ENCODE results near the gene NT5C2. TPM values are rescaled to one million over a fixed set of nuclear protein-coding genes. Genes with fewer than 3 reads are reported as not detected.

Gene NT5C2
- polyA plus RNA-seq, 1 donor (not counting 4 experiments of a cell fraction or from before 2014, with no cell fraction given), result 88.6 TPM

- no peak overlapping the region for H3K4me2 ChIP-seq (ENCODE audit: control insufficient read depth, extremely low read depth, insufficient read depth, low read depth, low read length)
- H3K27me3 ChIP-seq (ENCODE audit: control insufficient read depth, extremely low read depth, insufficient read depth, low read length), result no peaks in the 10 kb centered on the region
- no peak overlapping the region for H2AFZ ChIP-seq (ENCODE audit: control insufficient read depth, low read length)
- H3K9me1 ChIP-seq (ENCODE audit: control insufficient read depth, extremely low read depth, insufficient read depth, low read length), result no peaks in the 10 kb centered on the region
- no peak overlapping the region for H3K27ac ChIP-seq (ENCODE audit: control insufficient read depth, insufficient read depth, low read length)
- no peaks in the 10 kb centered on the region for H4K20me1 ChIP-seq (ENCODE audit: control insufficient read depth, extremely low read depth, insufficient read depth, low read length)
- DNase-seq (ENCODE audit: low read depth, low spot score), result no peak
- peaks cover 0 to 1% of the 10 kb centered on the region in 2 experiments for H3K36me3 ChIP-seq (ENCODE audit: control insufficient read depth in 2 of 2, extremely low read depth in 1 of 2, insufficient read depth in 2 of 2, low read length in 2 of 2)
- no peak for TF ChIP-seq EZH2 (IDR thresholded peaks at IDR 0.05; ENCODE audit: low read length)
- TF ChIP-seq CTCF (optimal IDR thresholded peaks at IDR 0.05 in 1 of 3, IDR thresholded peaks at IDR 0.05 in 1 of 3, conservative IDR thresholded peaks at IDR 0.05 in 1 of 3; ENCODE audit: extremely low read depth in 1 of 3, insufficient read depth in 2 of 3, low read length in 3 of 3), result no peak
- dilution Hi-C loops (cut with MboI; ENCODE audit: extremely low pct_ligation_motif_present, low sequenced_read_pairs), result no loop called here
- H3K79me2 ChIP-seq (ENCODE audit: control insufficient read depth, insufficient read depth, low read length), result no peaks in the 10 kb centered on the region
- FAIRE-seq, result no peak
- H3K9ac ChIP-seq (ENCODE audit: control insufficient read depth, extremely low read depth, insufficient read depth, low read length), result no peak overlapping the region
- no peak overlapping the region for H3K4me3 ChIP-seq (ENCODE audit: control insufficient read depth in 2 of 3, extremely low read depth in 1 of 3, insufficient read depth in 2 of 3, low read depth in 1 of 3, low read length in 3 of 3)
- no peaks in the 10 kb centered on the region for H3K9me3 ChIP-seq (ENCODE audit: control insufficient read depth, low read depth, low read length)
- no peaks in the 10 kb centered on the region for H3K4me1 ChIP-seq (ENCODE audit: control insufficient read depth, extremely low read depth, insufficient read depth, low read length)
These were observed 138.5 kb downstream of the NT5C2 start for GRCh38 chr10:103054621-103055020.

GRCh38 chr10:103053659-103054581, 139.2 kb downstream of the NT5C2 start:
- dilution Hi-C loops (cut with MboI; ENCODE audit: extremely low pct_ligation_motif_present, low sequenced_read_pairs), result no loop called here
- FAIRE-seq, result no peak
- TF ChIP-seq EZH2 (IDR thresholded peaks at IDR 0.05; ENCODE audit: low read length), result no peak
- TF ChIP-seq CTCF (optimal IDR thresholded peaks at IDR 0.05 in 1 of 3, IDR thresholded peaks at IDR 0.05 in 1 of 3, conservative IDR thresholded peaks at IDR 0.05 in 1 of 3; ENCODE audit: extremely low read depth in 1 of 3, insufficient read depth in 2 of 3, low read length in 3 of 3), result peak in 2 of 3 experiments; percentile 5 to 47
- Histone ChIP-seq H3K79me2 (ENCODE audit: control insufficient read depth, insufficient read depth, low read length) (no peaks in the 10 kb centered on the region), H3K9me3 (ENCODE audit: control insufficient read depth, low read depth, low read length) (no peaks in the 10 kb centered on the region), H3K27ac (ENCODE audit: control insufficient read depth, insufficient read depth, low read length) (no peak overlapping the region), H4K20me1 (ENCODE audit: control insufficient read depth, extremely low read depth, insufficient read depth, low read length) (no peaks in the 10 kb centered on the region), H3K4me1 (ENCODE audit: control insufficient read depth, extremely low read depth, insufficient read depth, low read length) (no peaks in the 10 kb centered on the region), H3K9ac (ENCODE audit: control insufficient read depth, extremely low read depth, insufficient read depth, low read length) (no peak overlapping the region), H2AFZ (ENCODE audit: control insufficient read depth, low read length) (no peak overlapping the region), H3K36me3 (ENCODE audit: control insufficient read depth in 2 of 2, extremely low read depth in 1 of 2, insufficient read depth in 2 of 2, low read length in 2 of 2) (peaks cover 0 to 1% of the 10 kb centered on the region in 2 experiments), H3K4me2 (ENCODE audit: control insufficient read depth, extremely low read depth, insufficient read depth, low read depth, low read length) (no peak overlapping the region), H3K4me3 (ENCODE audit: control insufficient read depth in 2 of 3, extremely low read depth in 1 of 3, insufficient read depth in 2 of 3, low read depth in 1 of 3, low read length in 3 of 3) (no peak overlapping the region), H3K9me1 (ENCODE audit: control insufficient read depth, extremely low read depth, insufficient read depth, low read length) (no peaks in the 10 kb centered on the region), H3K27me3 (ENCODE audit: control insufficient read depth, extremely low read depth, insufficient read depth, low read length) (no peaks in the 10 kb centered on the region)
- DNase-seq (ENCODE audit: low read depth, low spot score), result no peak

Measured in keratinocyte (primary cell).